GM19025 (cell line): Measurements from ENCODE around the gene SREBF1.

ENCODE experiments used
- ATAC-seq: cut with Tn5 transposase; IDR thresholded peaks from one replicate; pipeline ENCODE4 v1.9.1; 2021; ENCODE audit warnings: mild to moderate bottlenecking, low read depth, moderate library complexity; ENCODE audit not compliant: unreplicated experiment

The SREBF1 gene

GRCh38 chr17:17859909-17860765 lies 23.4 kb upstream of the SREBF1 start:
- no peak for ATAC-seq

DNA sequence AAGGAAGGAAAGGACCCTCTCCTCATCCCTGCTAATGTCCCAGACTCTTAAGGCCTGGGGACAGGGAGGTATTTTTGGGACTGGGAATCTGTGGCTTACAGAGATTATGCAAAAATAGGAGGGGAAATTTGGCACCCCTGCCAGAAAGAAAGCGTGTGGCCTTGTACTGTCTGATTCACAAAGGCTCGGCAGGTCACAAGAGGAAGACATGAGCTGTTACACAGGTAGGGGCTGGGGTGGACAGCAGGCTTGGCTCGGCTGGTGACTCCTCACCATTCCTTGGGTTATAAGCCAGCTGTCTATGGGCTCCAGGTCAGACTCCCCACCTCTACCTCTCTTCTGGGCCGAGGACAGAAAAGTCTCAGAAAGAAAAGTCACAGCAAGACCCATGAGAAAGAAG lies 20.7 kb upstream of the SREBF1 start:
- no peak for ATAC-seq

- ATAC-seq, result no peak
These were observed 19.6 kb upstream of the SREBF1 start for GRCh38 chr17:17856386-17856785.

- ATAC-seq, result no peak
These were observed 19.2 kb upstream of the SREBF1 start for GRCh38 chr17:17855976-17856375.

DNA sequence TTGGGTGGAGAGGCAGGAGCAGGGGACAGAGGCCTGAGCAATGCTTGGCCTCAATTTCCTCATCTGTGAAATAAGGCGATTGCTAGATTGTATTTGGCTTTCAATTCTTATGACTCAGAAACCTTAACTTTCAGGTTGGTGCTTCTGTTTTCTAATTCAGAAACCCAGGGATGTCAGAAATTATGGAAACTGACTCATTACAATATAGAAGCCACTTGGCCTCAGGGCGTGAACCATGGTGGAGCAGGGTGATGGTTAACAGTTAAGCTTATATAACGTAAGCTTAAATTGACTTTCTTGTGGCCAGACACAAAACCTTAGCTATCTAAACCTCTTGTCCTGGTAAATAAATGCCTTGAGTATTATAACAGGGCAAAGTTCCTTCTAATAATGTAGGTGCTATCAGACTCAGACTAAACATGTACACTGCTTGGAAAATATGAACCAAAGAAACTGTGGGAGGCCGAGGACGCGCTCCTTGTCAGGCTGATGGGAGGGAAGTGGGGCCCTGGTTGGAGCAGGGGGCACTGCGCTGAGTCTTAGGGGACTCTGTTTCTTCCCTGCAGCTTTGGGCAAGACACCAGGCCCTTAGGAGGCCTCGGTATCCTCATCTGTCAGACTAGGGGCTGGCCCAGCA lies 17.1 kb upstream of the SREBF1 start:
- no peak for ATAC-seq

DNA sequence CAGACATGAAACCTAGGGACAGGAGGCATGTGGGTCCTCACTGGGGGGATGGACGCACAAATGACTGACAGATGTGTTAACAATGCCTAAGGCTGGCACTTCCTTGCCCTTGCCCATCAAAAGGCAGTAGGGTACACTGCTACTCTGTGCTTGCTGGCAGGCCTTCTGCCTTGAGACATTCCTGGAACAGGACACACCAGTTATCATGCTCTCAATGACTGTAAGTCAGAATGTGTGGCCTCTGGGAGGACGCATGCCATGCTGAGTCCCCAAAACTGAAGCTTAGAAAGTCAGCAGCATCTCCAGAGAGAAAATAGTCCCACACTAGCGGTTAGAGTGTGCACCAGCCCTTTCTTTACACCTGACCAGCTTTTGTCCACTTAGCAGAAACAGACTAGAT lies 16.1 kb upstream of the SREBF1 start:
- no peak for ATAC-seq

GRCh38 chr17:17851103-17852002 lies 14.6 kb upstream of the SREBF1 start:
- ATAC-seq, result no peak

DNA sequence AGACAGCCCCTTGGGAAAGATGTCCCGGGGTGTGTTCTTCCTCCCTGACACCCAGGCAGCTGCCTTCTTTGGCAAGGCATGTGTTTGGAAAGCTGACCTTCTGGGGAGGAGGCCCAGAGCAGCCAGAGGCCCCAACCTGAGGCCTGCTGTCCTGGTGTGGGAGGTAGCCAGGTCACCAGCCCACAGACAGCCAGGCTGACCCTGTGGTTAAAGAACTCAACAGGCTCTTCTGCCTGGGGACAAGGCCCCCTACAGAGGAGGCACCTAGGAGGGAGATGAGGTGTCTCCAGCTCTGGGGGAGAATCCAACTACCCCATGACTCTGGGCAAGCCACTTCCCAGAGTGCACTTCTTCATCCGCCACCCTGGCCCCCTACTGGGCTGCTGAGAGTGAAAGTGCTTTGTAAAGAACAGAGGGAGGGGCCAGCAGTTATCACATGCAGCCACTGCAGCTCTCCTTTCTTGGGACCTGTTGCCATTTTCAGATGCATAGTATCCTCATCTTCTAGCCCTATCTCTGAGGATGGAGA lies 13.1 kb upstream of the SREBF1 start:
- ATAC-seq, result no peak

DNA sequence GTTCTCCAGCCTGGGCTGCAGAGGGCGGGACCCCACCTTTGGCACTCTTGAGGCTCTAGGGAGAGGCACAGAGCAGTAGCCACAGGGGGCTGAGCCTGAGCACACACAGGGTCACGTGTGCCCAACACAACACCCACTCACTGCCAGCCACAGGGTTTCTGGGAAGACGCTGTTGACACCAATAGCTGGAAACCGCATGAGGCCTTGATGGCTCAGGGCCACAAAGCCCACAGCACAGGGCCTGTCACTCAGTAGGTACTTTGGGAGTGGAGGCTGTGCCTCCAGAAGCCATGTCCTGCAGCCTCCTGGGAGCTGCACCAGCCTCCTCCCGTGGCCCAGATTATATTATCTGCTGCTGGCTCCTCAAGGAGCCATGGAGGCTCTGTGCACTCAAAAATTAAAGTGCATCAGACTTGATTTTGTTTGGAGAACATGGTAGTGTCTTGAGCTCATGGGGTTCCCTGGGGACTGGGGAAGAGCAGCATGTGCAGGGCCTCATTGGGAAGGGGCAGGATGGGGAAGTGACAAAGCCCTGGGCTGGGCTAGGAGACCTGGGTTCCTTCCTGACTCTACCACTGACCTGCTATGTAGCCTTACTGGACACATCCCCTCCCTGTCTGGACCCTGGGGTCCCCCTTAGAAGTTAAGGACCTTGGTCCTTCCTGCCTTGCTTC lies 12.5 kb upstream of the SREBF1 start:
- ATAC-seq, result peak; percentile 54

- no peak for ATAC-seq
These were observed 11.7 kb upstream of the SREBF1 start for GRCh38 chr17:17848311-17849082.

DNA sequence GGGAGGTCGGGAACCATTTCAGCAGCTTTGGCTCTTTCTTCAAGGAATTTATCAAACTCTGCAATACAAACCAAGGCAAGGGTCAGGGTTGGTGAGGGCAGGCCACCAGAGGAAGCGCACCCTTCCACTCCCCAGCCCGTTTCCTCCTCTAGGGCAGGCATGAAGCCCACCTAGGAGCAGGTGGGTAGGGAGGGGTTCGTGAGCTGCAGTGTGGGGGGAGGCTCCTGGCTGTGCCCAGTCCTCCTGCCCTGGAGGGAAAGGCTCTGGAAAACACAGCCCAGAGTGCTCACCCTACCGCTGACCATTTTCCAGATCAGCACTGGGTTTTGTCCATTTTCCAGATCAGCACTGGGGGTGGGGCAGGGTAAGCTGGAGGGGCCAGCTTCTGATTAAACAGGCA lies 10.9 kb upstream of the SREBF1 start:
- no peak for ATAC-seq

- no peak for ATAC-seq
These were observed 10.4 kb upstream of the SREBF1 start for GRCh38 chr17:17847118-17847689.

- no peak for ATAC-seq
These were observed 9.9 kb upstream of the SREBF1 start for GRCh38 chr17:17846645-17847044.

DNA sequence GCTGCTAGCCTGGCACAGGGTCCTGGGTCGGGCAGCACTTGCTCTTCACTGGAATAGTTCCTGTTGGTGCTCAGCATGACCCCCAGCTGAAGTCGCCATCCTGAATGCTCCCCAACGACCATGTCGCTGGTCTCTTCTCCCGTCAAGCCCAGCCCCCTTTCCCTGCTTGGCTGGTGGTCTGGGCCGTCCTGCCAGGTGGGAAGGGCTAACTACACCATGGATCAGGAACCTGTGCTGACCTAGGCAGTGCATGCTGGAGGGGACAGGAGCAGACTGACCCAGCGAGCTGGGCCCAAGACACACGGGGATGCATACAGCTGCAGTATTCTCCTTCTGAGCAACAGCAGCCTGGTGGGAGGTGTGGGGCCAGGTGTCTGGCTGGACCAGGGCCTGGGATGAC lies 9.2 kb upstream of the SREBF1 start:
- ATAC-seq, result no peak

GRCh38 chr17:17845046-17845775 lies 8.4 kb upstream of the SREBF1 start:
- no peak for ATAC-seq

GRCh38 chr17:17844500-17844899 lies 7.7 kb upstream of the SREBF1 start:
- ATAC-seq, result no peak

DNA sequence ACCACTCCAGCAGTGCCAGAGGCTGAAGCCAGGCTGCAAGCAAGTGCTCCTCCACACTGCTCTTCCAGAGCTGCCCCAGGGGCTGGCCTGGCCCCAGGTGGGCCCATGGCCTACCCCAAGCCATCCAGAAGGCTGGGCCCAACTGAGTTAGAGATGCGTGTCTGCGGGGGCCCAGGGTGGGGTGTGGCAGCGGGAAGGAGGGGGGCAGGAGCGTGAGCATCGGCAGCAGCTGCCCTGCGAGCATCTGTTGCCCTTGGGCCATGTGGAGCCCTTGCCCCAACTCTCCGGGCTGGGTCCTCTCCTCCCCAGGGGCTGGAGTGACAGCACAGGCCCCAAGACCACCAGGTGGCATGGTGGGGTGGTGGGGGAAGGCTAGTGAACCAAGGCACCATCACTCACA lies 7.3 kb upstream of the SREBF1 start:
- no peak for ATAC-seq

- no peak for ATAC-seq
These were observed 6.3 kb upstream of the SREBF1 start for GRCh38 chr17:17843096-17843495.
